ENCODE measurements around the gene INHA.

GRCh38 chr2:219553463-219553963 lies 18.6 kb upstream of the INHA start:
- TF ChIP-seq TAF1 (IDR thresholded peaks at IDR 0.05; ENCODE audit: low read depth) (no peak), EP300 (IDR thresholded peaks at IDR 0.05; ENCODE audit: borderline replicate concordance) (no peak), MAX (IDR thresholded peaks at IDR 0.05) (no peak), RAD21 (IDR thresholded peaks at IDR 0.05; ENCODE audit: low read depth) (no peak), REST (IDR thresholded peaks at IDR 0.05; ENCODE audit: low read depth) (no peak), YY1 (IDR thresholded peaks at IDR 0.05; ENCODE audit: low read depth) (no peak), TCF12 (IDR thresholded peaks at IDR 0.05; ENCODE audit: low read depth) (no peak), ZBTB7A (IDR thresholded peaks at IDR 0.05; ENCODE audit: low read depth) (no peak), NFIC (IDR thresholded peaks at IDR 0.05) (no peak), EGR1 (IDR thresholded peaks at IDR 0.05) (no peak), CEBPB (IDR thresholded peaks at IDR 0.05) (no peak), USF1 (IDR thresholded peaks at IDR 0.05) (no peak), TEAD4 (IDR thresholded peaks at IDR 0.05) (no peak), CREB1 (IDR thresholded peaks at IDR 0.05; ENCODE audit: low read depth) (no peak)

Data from Ishikawa (cell line).